ENCODE results near the gene ZNF790.

The ZNF790 gene

GRCh38 chr19:36771261-36772231 is 66.6 kb downstream of the ZNF790 start:
- DNase-seq: peak; percentile 32

Data from NCI-H1105 (cell line).